ENCODE results near the gene NOP53.
"Not testable (repeated sequence)": the region's sequence is repeated elsewhere in the genome, so short reads cannot be mapped to it uniquely, and the experiment has no call there.

The NOP53 gene

GRCh38 chr19:47755065-47755761 is 9.9 kb downstream of the NOP53 start:
- no peak for DNase-seq

DNA sequence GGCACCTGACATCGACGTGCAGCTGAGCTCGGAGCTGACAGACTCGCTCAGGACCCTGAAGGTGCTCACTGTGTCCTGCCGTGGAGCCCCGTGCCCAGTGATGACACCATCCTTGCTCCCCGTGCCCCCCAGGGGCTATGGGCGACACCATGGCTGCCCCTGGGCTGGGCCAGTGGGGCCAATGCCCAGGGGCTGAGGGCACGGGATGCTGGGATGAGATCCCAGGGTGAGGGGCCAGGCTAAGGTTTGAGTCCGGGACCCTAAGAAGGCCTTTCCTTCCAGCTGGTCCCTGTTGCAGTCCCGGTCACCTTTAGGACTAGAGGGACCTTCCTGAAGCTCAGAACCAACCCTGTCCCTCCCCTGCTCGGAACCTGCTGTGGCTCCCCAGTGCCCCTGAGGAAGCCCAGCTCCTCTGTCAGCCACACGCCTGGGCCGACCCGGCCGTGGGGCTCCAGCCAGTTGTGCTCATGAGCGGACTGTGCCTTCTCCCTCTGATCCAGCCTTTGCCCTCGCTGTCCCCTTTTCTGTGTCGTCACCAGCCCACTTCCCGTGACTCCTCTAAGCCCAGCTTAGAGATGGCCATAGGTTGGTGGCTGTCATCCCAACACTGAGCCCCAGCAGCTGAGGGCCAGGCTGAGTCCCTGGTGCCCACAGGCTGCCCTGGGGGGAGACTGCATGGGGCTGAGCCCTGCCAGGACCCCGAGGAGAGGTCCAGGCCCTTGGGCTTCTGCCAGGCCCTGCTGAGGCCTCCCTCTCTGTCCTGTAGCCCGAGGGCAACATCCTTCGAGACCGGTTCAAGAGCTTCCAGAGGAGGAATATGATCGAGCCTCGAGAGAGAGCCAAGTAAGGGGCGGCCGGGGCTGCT is 10.6 kb downstream of the NOP53 start:
- no peak for DNase-seq

DNA sequence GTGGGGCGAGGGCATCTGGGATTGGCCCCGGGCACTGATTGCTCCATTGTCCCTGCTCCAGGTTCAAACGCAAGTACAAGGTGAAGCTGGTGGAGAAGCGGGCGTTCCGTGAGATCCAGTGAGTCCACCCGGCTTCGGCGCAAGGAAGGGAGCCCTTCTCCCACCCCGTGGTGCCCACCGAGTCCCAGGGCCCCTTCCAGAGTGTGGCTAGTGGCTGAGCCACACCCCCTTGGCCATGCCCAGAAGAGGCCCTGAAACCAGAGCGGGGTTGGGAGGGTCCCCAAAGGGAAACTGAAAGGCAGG is 11.2 kb downstream of the NOP53 start:
- DNase-seq: no peak

GRCh38 chr19:47756953-47757608 is 11.7 kb downstream of the NOP53 start:
- DNase-seq: no peak

- DNase-seq: no peak
These were observed 12.5 kb downstream of the NOP53 start for GRCh38 chr19:47757617-47758442.

GRCh38 chr19:47758443-47758804 is 13.1 kb downstream of the NOP53 start:
- DNase-seq: no peak

- DNase-seq: no peak
These were observed 15.3 kb downstream of the NOP53 start for GRCh38 chr19:47760632-47760999.

GRCh38 chr19:47761566-47761965 is 16.2 kb downstream of the NOP53 start:
- DNase-seq: no peak

- DNase-seq: no peak
These were observed 16.8 kb downstream of the NOP53 start for GRCh38 chr19:47762151-47762550.

DNA sequence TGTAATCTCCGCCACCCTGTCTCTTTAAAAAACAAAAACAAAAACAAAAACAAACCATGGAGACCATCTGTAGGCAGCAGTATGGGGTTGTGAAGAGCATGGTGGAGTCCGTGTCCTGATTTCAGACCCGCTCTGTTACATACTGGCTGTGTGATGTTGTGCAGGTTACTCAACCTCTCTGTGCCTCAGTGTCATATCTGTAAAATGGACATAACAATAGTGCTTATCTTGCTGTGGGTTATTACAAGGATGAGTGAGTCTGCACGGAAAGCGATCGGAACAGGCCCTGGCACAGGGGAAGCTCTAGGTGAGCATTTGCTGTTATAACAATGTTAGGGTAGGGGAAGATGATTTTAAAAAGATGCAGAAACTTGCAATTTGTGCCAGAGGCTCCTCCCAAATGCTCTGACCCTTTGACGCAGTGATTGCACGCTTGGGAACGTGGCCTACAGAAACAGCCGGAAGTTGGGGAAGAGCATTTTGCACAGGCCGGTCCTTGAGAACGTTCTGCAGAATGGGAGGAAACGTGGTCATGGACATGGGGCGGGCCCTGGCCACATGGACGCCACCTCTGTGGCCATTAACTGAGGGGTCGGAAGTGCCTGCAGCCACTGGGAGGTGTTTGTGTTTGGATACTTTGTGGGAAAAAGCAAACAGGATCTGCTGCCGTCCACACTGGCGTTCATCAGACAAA is 17.4 kb downstream of the NOP53 start:
- DNase-seq: no peak

DNA sequence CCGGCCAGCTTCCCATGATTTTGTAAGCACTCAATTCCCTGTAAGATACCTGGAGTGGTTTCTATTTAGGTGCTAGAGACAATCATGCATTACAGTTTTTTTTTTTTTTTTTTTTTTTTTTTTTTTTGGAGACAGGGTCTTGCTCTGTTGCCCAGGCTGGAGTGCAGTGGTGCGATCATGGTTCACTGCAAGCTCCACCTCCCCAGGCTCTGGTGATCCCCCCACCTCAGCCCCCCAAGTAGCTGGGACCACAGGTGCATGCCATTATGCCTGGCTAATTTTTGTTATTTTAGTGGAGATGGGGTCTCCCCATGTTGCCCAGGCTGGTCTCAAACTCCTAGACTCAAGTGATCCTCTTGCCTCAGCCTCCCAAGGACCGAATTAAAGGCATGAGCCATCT is 19.4 kb downstream of the NOP53 start:
- not testable (repeated sequence) for DNase-seq

GRCh38 chr19:47765523-47766358 is 20.4 kb downstream of the NOP53 start:
- DNase-seq: no peak

- DNase-seq: no peak
These were observed 20.9 kb downstream of the NOP53 start for GRCh38 chr19:47766359-47766620.

DNA sequence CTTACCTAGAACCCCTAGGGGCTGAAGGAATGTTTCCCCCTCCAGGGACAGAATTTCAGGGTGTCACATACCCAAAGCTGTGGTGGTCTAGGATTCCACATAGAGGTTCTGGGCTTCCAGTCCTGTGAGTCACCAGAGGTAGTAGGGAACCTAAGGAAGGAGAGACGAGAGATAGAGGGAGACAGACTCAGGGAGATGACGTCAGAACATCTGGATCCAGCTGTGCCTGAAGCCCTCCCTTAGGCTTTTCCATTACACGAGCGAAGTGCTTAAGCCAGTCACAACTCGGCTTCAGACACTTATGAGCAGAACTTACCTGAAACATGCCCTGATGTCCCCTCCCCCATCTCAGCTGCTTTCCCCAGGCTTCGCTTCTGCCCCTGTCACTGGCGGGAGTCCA is 21.3 kb downstream of the NOP53 start:
- DNase-seq: no peak

GRCh38 chr19:47767349-47767748 is 22.0 kb downstream of the NOP53 start:
- DNase-seq: no peak

- no peak for DNase-seq
These were observed 23.3 kb downstream of the NOP53 start for GRCh38 chr19:47768604-47769003.

GRCh38 chr19:47769534-47769933 is 24.2 kb downstream of the NOP53 start:
- DNase-seq: no peak

DNA sequence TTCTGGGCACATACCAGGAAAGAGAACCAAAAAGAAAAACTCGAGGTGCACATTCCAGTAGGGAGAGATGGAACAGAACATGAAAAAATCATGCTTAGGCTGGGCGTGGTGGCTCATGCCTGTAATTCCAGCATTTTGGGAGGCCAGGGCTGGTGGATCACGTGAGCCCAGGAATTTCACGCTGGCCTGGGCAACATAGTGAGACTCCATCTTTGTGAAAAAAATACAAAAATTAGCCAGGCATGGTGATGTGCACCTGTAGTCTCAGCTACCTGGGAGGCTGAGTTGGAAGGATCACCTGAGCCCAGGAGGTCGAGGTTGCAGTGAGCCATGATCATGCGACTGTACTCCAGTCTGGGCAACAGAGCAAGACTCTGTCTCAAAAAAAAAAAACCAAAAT is 25.9 kb downstream of the NOP53 start:
- DNase-seq: not testable (repeated sequence)

DNA sequence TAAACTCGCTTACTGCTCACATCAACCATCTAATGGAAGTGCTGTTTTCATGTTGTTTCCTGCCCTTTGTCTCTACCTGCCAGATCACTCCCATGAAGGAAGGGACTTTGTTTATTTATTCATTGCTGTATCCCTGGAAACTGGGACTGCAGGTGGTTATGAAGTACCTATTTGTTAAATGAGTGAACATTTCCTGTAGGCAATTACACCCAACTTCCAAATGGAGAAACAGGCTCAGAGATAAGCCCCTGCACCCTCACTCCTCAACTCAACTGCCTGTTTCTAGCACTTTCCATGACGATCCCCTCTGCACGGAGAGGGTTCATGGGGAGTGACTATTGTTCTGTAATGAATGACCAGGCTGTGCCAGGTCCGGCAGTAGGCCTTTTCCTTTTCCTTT is 31.2 kb downstream of the NOP53 start:
- DNase-seq: peak; percentile 93

DNA sequence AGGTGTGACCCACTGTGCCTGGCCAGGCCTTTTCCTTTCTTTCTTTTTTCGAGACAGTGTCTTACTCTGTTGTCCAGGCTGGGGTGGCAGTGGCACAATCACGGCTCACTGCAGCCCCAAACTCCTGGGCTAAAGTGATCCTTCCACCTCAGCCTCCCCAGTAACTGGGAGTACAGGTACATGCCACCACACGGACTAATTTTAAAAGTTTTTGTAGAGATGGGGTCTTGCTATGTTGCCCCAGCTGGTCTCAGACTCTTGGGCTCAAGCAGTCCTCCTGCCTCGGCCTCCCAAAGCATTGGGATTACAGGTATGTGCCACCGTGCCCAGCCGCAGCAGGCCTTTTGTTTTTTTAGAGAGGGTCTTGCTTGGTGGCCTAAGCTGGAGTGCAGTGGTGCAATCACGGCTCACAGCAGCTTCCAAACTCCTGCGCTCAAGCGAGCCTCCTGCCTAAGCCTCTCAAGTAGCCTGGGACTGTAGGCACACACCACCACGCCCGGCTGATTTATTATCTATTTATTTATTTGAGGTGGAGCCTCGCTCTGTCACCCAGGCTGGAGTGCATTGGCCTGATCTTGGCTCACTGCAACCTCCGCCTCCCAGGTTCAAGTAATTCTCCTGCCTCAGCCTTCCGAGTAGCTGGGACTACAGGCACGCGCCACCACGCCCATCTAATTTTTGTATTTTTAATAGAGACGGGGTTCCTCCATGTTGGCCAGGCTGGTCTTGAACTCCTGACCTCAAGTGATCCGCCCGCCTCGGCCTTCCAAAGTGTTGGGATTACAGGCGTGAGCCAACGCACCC is 32.1 kb downstream of the NOP53 start:
- not testable (repeated sequence) for DNase-seq
